Neural cell (in vitro differentiated cells): ENCODE measurements around the gene TIPRL. TPM values are rescaled to one million over a fixed set of nuclear protein-coding genes. Genes with fewer than 3 reads are reported as not detected.

Experiments used
- H2AFZ ChIP-seq: fragments of 200-600, 300-800 bp; sonication (generic), shearing (Covaris generic); 2 replicates; pipeline ENCODE4 v1.6.0; 2014; ENCODE audit warnings: low read depth, mild to moderate bottlenecking, antibody characterized with exemption, low read length, moderate library complexity
- H3F3A ChIP-seq: fragments of 200-600 bp; shearing (Covaris generic); 2 replicates; pipeline ENCODE4 v1.6.1; 2016; ENCODE audit warnings: mild to moderate bottlenecking, moderate library complexity, mixed read lengths, antibody characterized with exemption, low read length; ENCODE audit not compliant: insufficient read depth, poor library complexity, severe bottlenecking
- H3K27ac ChIP-seq: fragments of 200-600, 300-800 bp; sonication (generic), shearing (Covaris generic); 2 replicates; pipeline ENCODE4 v1.5.1; 2014; ENCODE audit warnings: mild to moderate bottlenecking, low read length, moderate library complexity
- H3K27me3 ChIP-seq: fragments of 300-800, 200-600 bp; sonication (generic), shearing (Covaris generic); 2 replicates; pipeline ENCODE4 v1.6.0; 2014; ENCODE audit warnings: mild to moderate bottlenecking, low read depth, low read length, moderate library complexity; ENCODE audit not compliant: insufficient read depth
- H3K36me3 ChIP-seq: fragments of 300-800, 200-600 bp; sonication (generic), shearing (Covaris generic); 2 replicates; pipeline ENCODE4 v1.5.1; 2014; ENCODE audit warnings: mild to moderate bottlenecking, antibody characterized with exemption, low read length, moderate library complexity; ENCODE audit not compliant: insufficient read depth
- H3K4me2 ChIP-seq: fragments of 300-800, 200-600 bp; sonication (generic), shearing (Covaris generic); 2 replicates; pipeline ENCODE4 v1.6.0; 2014; ENCODE audit warnings: mild to moderate bottlenecking, low read length
- H3K4me3 ChIP-seq: fragments of 300-800, 200-600 bp; sonication (generic), shearing (Covaris generic); 2 replicates; pipeline ENCODE4 v1.5.1; 2014; ENCODE audit warnings: mild to moderate bottlenecking, low read length, moderate library complexity
- H3K79me2 ChIP-seq: fragments of 200-600 bp; shearing (Covaris generic); replicated peaks from 2 replicates; pipeline ENCODE4 v1.6.0; 2014; ENCODE audit warnings: mild to moderate bottlenecking, low read length, moderate library complexity; ENCODE audit not compliant: insufficient read depth
- H3K9ac ChIP-seq: fragments of 300-800, 200-600 bp; sonication (generic), shearing (Covaris generic); 2 replicates; pipeline ENCODE4 v1.6.1; 2016; ENCODE audit warnings: mild to moderate bottlenecking, low read length, mixed read lengths
- H3K9me2 ChIP-seq: fragments of 200-600 bp; shearing (Covaris generic); 2 replicates; pipeline ENCODE4 v1.6.1; 2016; ENCODE audit warnings: mild to moderate bottlenecking, low read length, mixed read lengths; ENCODE audit not compliant: insufficient read depth
- H3K9me3 ChIP-seq: fragments of 200-600, 300-800 bp; sonication (generic), shearing (Covaris generic); 2 replicates; pipeline ENCODE4 v1.6.1; 2016; ENCODE audit warnings: mild to moderate bottlenecking, mixed run types, low read length, moderate library complexity, mixed read lengths
- H4K20me1 ChIP-seq: fragments of 200-600 bp; shearing (Covaris generic); 2 replicates; pipeline ENCODE4 v1.6.1; 2016; ENCODE audit warnings: mild to moderate bottlenecking, mixed run types; ENCODE audit not compliant: insufficient read depth
- EP300 ChIP-seq: fragments of 450-650 bp; conservative IDR thresholded peaks from 2 replicates; pipeline ENCODE4 v1.6.1; 2014; ENCODE audit warnings: antibody characterized with exemption, mild to moderate bottlenecking, moderate library complexity; ENCODE audit not compliant: poor library complexity, severe bottlenecking
- EZH2 ChIP-seq: fragments of 200-600, 300-800 bp; shearing (Covaris generic), sonication (generic); IDR thresholded peaks from 2 replicates; pipeline ENCODE4 v1.6.1; 2014; ENCODE audit warnings: antibody characterized with exemption, low read length, borderline replicate concordance, mild to moderate bottlenecking; ENCODE audit not compliant: insufficient read depth, poor library complexity, severe bottlenecking
- MXI1 ChIP-seq: fragments of 450-650 bp; conservative IDR thresholded peaks from 2 replicates; pipeline ENCODE4 v1.6.1; 2014; ENCODE audit warnings: antibody characterized with exemption, mild to moderate bottlenecking; ENCODE audit not compliant: poor library complexity, severe bottlenecking
- POLR2AphosphoS5 ChIP-seq: IDR thresholded peaks from 2 replicates; pipeline ENCODE4 v1.6.1; 2012
- RAD21 ChIP-seq: fragments of 450-650 bp; conservative IDR thresholded peaks from 2 replicates; pipeline ENCODE4 v1.6.1; 2014; ENCODE audit warnings: antibody characterized with exemption, mild to moderate bottlenecking, moderate library complexity
- SMC3 ChIP-seq: fragments of 450-650 bp; conservative IDR thresholded peaks from 2 replicates; pipeline ENCODE4 v1.6.1; 2014; ENCODE audit warnings: antibody characterized with exemption, mild to moderate bottlenecking, moderate library complexity; ENCODE audit not compliant: poor library complexity
- TAF1 ChIP-seq: IDR thresholded peaks from 2 replicates; pipeline ENCODE4 v1.6.1; 2012; ENCODE audit warnings: low read depth
- polyA plus RNA-seq: library from polyadenylated mRNA; depleted of rRNA; stranded (reverse); fragments of >200 nt; gene quantifications from 2 replicates; pipeline ENCODE4 v1.2.3, GENCODE V29; 2014
- TF ChIP-seq, protein P1 (sequence below): IDR thresholded peaks from 2 replicates; pipeline ENCODE4 v1.6.1; 2012; ENCODE audit warnings: borderline replicate concordance
- TF ChIP-seq, protein P2 (sequence below): fragments of 450-650 bp; IDR thresholded peaks from 2 replicates; pipeline ENCODE4 v1.5.1; 2014; ENCODE audit warnings: antibody characterized with exemption, mild to moderate bottlenecking, moderate library complexity; ENCODE audit not compliant: poor library complexity, severe bottlenecking

TIPRL gene
- polyA plus RNA-seq, 1 donor from 2014 or later, result 131 TPM

DNA sequence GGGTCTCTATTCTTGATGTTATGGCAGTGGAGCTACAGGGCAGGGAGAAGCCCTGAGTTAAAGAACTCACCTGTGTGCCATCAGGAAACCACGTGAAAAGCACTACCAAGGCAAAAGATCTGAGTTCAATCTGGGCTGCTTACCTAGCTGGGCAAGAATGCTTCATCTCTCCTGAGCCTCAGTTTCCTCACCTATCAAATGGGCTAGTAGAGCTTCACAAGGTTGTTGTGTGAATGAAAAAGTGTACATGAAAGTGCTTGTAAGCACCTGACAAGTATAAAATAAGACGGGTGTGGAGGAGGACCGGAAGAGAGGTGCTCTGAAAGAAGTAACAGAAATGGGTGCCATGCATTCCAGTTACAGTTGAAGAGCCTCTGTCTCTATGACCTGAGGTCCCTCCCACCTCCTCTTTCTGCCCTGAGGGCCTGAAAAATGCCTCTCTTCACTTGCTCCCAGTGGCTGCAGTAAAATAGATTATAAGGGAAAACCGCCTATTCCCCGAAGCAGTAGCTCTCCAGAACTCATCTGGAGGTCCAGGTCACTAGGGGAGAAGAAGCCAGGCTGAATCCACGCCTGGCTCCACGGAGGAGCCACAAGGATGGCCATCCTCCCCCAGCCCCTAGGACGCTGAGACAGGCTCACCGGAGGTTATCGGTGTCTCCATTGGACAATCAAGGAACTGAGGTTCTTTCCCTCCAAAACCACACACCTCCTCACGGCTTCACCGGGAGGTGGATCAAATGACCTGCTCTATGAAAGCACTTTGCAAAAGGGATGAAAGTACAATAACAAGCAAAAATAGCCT lies 43.4 kb upstream of the TIPRL start:
- H3K36me3 ChIP-seq, result peaks cover 5% of the 10 kb centered on the region
- peaks cover 66% of the 10 kb centered on the region for H3K79me2 ChIP-seq
- no peaks in the 10 kb centered on the region for H3K9me3 ChIP-seq

DNA sequence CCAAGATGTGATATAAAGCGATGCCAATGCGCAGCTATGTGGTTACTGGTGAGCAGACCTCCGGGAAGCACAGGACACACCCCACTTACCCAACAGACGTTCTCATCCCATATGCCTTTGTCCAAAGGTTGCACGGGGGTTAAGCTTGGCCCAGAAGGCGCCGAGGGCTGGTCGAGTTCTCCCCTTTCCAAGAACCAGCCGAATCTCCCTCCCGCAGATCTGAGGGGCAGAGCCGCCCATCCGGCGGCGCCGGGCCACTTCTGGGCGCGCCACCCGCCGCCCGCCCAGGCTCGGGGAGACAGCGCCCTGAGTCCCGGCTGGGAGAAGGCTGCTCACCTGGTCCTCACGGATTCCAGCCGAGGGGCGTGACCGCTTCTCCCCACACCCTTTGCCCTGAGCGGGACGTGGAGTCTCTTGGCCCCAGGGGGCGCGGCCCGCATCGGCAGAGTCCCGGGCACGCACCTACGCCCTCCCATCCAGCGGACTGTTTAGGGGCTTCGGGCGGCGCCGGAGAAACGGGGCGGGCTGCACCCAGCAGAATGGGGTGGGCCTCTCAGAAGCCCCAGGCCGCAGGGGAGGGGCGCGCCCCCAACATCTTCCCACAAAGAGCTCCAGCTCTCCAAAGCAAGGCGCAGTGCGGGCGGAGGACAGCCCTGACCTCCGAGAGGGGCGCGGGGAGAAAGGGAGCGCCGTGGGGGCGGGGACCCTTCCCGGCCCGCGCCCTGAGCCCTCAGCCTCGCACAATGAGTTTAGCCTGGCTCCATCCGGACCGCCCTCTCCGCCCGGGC lies 42.6 kb upstream of the TIPRL start:
- no peak for TF ChIP-seq MXI1
- TF ChIP-seq, protein P1, sequence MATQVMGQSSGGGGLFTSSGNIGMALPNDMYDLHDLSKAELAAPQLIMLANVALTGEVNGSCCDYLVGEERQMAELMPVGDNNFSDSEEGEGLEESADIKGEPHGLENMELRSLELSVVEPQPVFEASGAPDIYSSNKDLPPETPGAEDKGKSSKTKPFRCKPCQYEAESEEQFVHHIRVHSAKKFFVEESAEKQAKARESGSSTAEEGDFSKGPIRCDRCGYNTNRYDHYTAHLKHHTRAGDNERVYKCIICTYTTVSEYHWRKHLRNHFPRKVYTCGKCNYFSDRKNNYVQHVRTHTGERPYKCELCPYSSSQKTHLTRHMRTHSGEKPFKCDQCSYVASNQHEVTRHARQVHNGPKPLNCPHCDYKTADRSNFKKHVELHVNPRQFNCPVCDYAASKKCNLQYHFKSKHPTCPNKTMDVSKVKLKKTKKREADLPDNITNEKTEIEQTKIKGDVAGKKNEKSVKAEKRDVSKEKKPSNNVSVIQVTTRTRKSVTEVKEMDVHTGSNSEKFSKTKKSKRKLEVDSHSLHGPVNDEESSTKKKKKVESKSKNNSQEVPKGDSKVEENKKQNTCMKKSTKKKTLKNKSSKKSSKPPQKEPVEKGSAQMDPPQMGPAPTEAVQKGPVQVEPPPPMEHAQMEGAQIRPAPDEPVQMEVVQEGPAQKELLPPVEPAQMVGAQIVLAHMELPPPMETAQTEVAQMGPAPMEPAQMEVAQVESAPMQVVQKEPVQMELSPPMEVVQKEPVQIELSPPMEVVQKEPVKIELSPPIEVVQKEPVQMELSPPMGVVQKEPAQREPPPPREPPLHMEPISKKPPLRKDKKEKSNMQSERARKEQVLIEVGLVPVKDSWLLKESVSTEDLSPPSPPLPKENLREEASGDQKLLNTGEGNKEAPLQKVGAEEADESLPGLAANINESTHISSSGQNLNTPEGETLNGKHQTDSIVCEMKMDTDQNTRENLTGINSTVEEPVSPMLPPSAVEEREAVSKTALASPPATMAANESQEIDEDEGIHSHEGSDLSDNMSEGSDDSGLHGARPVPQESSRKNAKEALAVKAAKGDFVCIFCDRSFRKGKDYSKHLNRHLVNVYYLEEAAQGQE, result no peak
- TF ChIP-seq POLR2AphosphoS5, result peak; percentile 37
- Histone ChIP-seq H3K9me2 (no peaks in the 10 kb centered on the region), H3K27me3 (no peaks in the 10 kb centered on the region), H3K36me3 (no peaks in the 10 kb centered on the region), H4K20me1 (no peaks in the 10 kb centered on the region), H3K27ac (peak overlapping the region; percentile 74), H3K4me3 (peak overlapping the region; percentile 96), H3K79me2 (peaks cover 58% of the 10 kb centered on the region), H3K4me2 (peak overlapping the region; percentile 85), H3K9ac (peak overlapping the region; percentile 91), H3F3A (no peaks in the 10 kb centered on the region), H2AFZ (peak overlapping the region; percentile 41), H3K9me3 (no peaks in the 10 kb centered on the region)

More for the DNA sequence above, 43.4 kb upstream of the TIPRL start:
- no peaks in the 10 kb centered on the region for H3F3A ChIP-seq
- peak overlapping the region; percentile 96 for H3K4me3 ChIP-seq
- H3K4me2 ChIP-seq, result peak overlapping the region; percentile 85
- peak overlapping the region; percentile 74 for H3K27ac ChIP-seq
- peak overlapping the region; percentile 41 for H2AFZ ChIP-seq
- H3K27me3 ChIP-seq, result no peaks in the 10 kb centered on the region
- H3K9ac ChIP-seq, result peak overlapping the region; percentile 91
- H4K20me1 ChIP-seq, result no peaks in the 10 kb centered on the region
- no peaks in the 10 kb centered on the region for H3K9me2 ChIP-seq
- TF ChIP-seq, protein P1, result no peak
- TF ChIP-seq POLR2AphosphoS5 (no peak), EZH2 (no peak), RAD21 (no peak), MXI1 (no peak), SMC3 (no peak), EP300 (no peak), TAF1 (no peak)
- TF ChIP-seq, protein P2, sequence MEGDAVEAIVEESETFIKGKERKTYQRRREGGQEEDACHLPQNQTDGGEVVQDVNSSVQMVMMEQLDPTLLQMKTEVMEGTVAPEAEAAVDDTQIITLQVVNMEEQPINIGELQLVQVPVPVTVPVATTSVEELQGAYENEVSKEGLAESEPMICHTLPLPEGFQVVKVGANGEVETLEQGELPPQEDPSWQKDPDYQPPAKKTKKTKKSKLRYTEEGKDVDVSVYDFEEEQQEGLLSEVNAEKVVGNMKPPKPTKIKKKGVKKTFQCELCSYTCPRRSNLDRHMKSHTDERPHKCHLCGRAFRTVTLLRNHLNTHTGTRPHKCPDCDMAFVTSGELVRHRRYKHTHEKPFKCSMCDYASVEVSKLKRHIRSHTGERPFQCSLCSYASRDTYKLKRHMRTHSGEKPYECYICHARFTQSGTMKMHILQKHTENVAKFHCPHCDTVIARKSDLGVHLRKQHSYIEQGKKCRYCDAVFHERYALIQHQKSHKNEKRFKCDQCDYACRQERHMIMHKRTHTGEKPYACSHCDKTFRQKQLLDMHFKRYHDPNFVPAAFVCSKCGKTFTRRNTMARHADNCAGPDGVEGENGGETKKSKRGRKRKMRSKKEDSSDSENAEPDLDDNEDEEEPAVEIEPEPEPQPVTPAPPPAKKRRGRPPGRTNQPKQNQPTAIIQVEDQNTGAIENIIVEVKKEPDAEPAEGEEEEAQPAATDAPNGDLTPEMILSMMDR, result no peak
